ENCODE results near the gene MBNL1. TPM values are rescaled to one million over a fixed set of nuclear protein-coding genes. Genes with fewer than 3 reads are reported as not detected.
A peak's percentile ranks its signal among the peaks of the same experiment; 100 is the strongest.

Gene MBNL1
- total RNA-seq, 4 donors from 2014 or later, result 353 to 653 (median 495) TPM

- Histone ChIP-seq H3K4me3 (no peak overlapping the region), H3K9me3 (peaks cover 0 to 8% (median 0%) of the 10 kb centered on the region in 4 donors), H3K27ac (peak overlapping the region in 1 of 4 donors; percentile 18), H3K27me3 (no peaks in the 10 kb centered on the region), H3K4me1 (peaks cover 4 to 61% (median 16%) of the 10 kb centered on the region in 4 donors), H3K36me3 (peaks cover 0 to 17% (median 0%) of the 10 kb centered on the region in 3 donors)
- WGBS, 2 donors, result 82 to 88% methylated on average over 4 of the region's 4 CpGs
- no peak for DNase-seq (ENCODE audit: low spot score in 2 of 2)
- TF ChIP-seq POLR2A (IDR thresholded peaks at IDR 0.05), result no peak
- no peak for TF ChIP-seq CTCF (IDR thresholded peaks at IDR 0.05)
- no peak for TF ChIP-seq EP300 (IDR thresholded peaks at IDR 0.05)
Measured at GRCh38 chr3:152373379-152373778, 104.7 kb downstream of the MBNL1 start.

GRCh38 chr3:152374262-152374990, 105.7 kb downstream of the MBNL1 start:
- Histone ChIP-seq H3K4me1 (peaks cover 4 to 60% (median 20%) of the 10 kb centered on the region in 4 donors), H3K27me3 (no peaks in the 10 kb centered on the region), H3K4me3 (no peak overlapping the region), H3K9me3 (peaks cover 0 to 8% (median 0%) of the 10 kb centered on the region in 4 donors), H3K36me3 (peaks cover 0 to 22% (median 0%) of the 10 kb centered on the region in 3 donors), H3K27ac (peak overlapping the region in 2 of 4 donors; percentile 43 to 44)
- WGBS, 2 donors, result 35 to 37% methylated on average over 3 of the region's 3 CpGs
- DNase-seq (ENCODE audit: low spot score in 2 of 2), result no peak
- TF ChIP-seq POLR2A (IDR thresholded peaks at IDR 0.05) (no peak), EP300 (IDR thresholded peaks at IDR 0.05) (no peak), CTCF (IDR thresholded peaks at IDR 0.05) (no peak)

GRCh38 chr3:152375546-152375945, 106.8 kb downstream of the MBNL1 start:
- WGBS, 2 donors, result 83 to 85% methylated on average over 3 of the region's 3 CpGs
- Histone ChIP-seq H3K4me1 (peaks cover 4 to 62% (median 29%) of the 10 kb centered on the region in 4 donors), H3K4me3 (no peak overlapping the region), H3K27me3 (no peaks in the 10 kb centered on the region), H3K9me3 (peaks cover 0 to 8% (median 0%) of the 10 kb centered on the region in 4 donors), H3K36me3 (peaks cover 0 to 22% (median 0%) of the 10 kb centered on the region in 3 donors), H3K27ac (peak overlapping the region in 2 of 4 donors; percentile 17 to 84)
- TF ChIP-seq CTCF (IDR thresholded peaks at IDR 0.05) (no peak), POLR2A (IDR thresholded peaks at IDR 0.05) (no peak), EP300 (IDR thresholded peaks at IDR 0.05) (no peak)
- no peak for DNase-seq (ENCODE audit: low spot score in 2 of 2)

GRCh38 chr3:152376351-152377183, 107.8 kb downstream of the MBNL1 start:
- 57 to 61% methylated on average over 9 of the region's 9 CpGs for WGBS, 2 donors
- peaks cover 0 to 22% (median 0%) of the 10 kb centered on the region in 3 donors for H3K36me3 ChIP-seq
- TF ChIP-seq EP300 (IDR thresholded peaks at IDR 0.05), result peak in 1 of 2 donors; percentile 66
- no peak for TF ChIP-seq CTCF (IDR thresholded peaks at IDR 0.05)

More at GRCh38 chr3:152376351-152377183, 107.8 kb downstream of the MBNL1 start:
- peak overlapping the region in 3 of 4 donors; percentile 46 to 84 (median 67) for H3K27ac ChIP-seq
- H3K4me3 ChIP-seq, result no peak overlapping the region
- peaks cover 4 to 66% (median 40%) of the 10 kb centered on the region in 4 donors for H3K4me1 ChIP-seq
- H3K27me3 ChIP-seq, result no peaks in the 10 kb centered on the region
- DNase-seq (ENCODE audit: low spot score in 2 of 2), result no peak
- H3K9me3 ChIP-seq, result peaks cover 0 to 8% (median 0%) of the 10 kb centered on the region in 4 donors

Measured in tibial nerve (tissue), 4 donors.